ENCODE measurements around the gene FZD10.

FZD10 gene, protein sequence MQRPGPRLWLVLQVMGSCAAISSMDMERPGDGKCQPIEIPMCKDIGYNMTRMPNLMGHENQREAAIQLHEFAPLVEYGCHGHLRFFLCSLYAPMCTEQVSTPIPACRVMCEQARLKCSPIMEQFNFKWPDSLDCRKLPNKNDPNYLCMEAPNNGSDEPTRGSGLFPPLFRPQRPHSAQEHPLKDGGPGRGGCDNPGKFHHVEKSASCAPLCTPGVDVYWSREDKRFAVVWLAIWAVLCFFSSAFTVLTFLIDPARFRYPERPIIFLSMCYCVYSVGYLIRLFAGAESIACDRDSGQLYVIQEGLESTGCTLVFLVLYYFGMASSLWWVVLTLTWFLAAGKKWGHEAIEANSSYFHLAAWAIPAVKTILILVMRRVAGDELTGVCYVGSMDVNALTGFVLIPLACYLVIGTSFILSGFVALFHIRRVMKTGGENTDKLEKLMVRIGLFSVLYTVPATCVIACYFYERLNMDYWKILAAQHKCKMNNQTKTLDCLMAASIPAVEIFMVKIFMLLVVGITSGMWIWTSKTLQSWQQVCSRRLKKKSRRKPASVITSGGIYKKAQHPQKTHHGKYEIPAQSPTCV

DNA sequence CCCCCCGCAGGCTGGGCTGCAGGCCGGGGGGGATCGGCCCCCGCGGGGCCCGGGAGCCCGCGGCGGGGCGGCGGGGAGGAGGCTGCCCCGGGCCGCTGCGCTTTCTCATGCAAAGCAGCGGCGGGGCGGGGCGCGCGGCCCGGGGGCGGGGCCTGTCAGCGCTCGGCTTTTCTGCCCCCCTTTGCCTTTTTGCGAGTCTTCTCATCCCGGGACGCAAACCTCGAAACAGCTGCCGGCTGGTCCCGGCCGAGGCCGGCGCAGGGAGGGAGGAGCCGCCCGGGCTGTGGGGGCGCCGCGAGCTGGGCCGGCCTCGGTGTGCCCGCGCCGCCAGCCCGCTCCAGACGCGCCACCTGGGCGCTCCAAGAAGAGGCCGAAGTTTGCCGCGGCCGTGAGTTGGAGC is at the start of gene FZD10:
TSS of gene FZD10 (plus strand) at position 198 of the 400 bp plus-strand sequence. CDS start 479 bp downstream, outside the sequence.
- DNase-seq (ENCODE audit: low read depth, low spot score), result no peak

DNA sequence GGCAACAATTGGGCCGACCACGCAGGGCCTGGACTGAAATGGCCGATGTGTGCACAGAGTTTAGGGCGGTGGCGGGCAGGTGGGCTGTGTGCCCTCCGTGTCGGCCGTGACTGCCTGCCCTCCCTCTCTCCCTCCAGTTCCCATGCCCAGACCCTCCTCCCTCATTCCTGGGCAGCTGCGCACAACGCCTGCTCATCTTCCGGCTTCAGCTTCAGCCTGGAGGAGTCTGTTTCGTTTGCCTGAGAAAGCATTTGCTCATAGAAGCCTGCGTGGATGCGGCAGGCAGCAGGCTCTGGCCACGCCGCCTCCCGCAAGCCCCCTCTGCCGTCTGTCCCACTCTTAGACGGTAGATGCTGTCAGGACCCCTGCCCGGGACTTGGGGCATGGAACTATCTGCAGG is 47.3 kb upstream of the FZD10 start:
- no peak for DNase-seq (ENCODE audit: low read depth, low spot score)

DNA sequence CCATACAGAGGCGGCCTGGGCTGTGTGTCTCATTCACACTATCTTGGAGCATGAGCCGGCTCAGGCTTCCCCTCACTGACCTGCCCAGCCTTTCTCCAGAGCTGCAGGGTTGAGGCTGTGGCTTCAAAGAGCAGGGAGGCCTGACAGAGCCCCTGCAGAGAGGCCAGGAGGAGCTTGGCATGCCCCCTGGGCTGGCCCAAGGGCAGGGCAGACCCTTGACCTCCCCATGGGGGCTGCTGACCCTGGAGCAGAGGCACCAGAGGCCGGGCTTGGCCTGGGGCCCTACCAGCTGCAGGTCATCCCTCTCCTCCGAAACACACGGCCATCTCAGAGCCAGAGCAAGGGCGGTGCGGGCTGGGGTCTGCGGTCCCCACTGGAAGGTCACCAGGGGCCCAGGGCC is 46.6 kb upstream of the FZD10 start:
- DNase-seq (ENCODE audit: low read depth, low spot score), result no peak

DNA sequence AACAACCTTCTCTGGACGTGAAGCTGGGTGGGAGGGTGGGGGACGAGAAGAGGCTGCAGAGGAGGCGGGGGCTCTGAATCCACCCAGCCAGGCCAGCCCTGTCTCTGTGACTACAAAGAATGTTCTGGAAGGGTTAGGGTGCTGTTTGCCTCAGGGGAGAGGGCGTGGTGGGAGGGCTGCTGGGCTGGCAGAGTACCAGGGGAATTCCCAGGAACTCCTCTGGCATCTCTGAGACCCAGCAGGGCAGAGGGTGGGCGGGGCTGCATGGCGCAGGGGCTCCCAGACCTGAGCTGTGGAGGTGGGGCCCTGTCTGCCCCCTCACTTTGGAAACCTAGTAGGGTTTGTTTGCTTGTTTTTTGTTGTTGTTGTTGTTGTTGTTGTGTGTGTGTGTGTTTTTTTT is 45.5 kb upstream of the FZD10 start:
- no peak for DNase-seq (ENCODE audit: low read depth, low spot score)

DNA sequence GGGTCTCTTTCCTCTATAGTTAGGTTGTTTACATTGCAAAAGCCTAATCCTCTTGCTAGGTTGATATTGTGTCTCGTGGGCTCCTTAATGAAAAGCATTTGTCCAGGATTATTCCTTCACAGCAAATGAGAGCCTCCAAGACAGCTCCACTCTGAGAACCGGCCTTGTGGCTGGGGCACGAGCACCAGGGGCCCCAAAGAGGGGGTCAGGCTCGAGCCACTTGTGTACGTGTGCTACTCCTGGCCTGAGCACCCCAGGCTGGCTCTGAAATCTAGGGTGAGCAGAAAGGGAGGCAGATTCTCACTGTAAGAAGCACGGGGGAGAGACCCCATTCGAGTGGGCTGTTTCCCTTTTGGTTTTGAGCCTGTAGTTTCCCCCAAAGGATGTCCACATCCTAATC is 45.0 kb upstream of the FZD10 start:
- no peak for DNase-seq (ENCODE audit: low read depth, low spot score)

DNA sequence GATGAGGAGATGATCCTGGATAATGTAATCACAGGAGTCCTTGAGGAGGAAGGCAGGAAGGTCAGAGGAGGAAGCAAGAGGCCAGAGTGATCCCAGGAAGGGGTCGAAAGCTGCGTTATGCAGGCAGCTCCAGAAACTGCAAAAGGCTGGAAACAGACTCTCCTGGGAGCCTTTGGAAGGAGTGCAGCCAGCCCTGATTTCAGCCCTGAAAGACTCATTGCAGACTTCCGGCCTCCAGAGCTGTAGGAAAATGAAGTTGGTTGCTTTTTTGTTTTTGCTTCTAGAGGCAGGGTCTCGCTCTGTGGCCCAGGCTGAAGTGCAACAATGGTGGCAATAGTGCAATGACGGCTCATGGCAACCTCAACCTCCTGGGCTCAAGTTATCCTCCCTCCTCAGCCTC is 44.6 kb upstream of the FZD10 start:
- DNase-seq (ENCODE audit: low read depth, low spot score), result no peak

DNA sequence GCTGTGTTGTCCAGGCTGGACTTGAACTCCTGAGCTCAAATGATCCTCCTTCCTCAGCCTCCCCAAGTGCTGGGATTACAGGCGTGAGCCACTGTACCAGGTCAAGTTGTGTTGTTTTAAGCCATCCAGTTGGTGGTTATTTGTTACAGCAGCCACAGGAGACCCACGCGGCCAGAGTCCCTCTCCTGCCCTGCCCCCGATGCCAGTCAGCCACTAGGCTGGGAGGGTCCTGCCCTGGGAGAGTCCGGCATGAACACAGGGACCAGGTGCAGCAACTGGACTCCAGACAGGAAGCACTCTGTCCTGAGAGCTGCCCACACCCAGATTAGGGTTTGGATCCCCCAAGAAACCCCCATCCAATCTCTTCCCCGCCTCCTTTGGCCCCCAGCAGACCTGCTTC is 44.1 kb upstream of the FZD10 start:
- DNase-seq (ENCODE audit: low read depth, low spot score), result no peak

DNA sequence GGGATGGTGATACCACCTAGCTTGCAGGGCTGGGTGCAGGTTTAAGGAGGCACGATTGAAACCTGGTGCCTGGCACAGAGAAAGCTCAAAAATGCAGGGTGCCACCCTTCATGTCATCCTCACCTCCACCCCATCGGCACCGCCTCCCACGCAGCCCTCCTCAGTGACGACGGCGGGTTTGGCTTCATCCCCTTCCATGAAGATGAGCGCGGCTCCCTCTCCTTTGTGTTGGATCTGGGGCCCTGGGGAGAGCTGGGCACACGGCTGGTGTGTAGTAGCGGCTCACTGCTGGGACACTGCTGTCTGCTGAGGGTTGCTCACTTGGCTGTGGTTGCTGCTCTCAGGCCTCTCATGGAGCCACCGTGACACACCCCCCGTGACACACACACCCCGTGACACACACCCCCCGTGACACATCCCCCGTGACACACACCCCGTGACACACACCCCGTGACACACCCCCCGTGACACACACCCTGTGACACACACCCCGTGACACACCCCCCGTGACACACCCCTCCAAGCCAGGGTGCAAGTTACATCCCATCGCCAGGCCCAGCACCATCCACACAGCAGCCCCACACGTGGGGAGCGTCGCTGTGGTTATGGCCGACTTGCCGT is 42.9 kb upstream of the FZD10 start:
- no peak for DNase-seq (ENCODE audit: low read depth, low spot score)

DNA sequence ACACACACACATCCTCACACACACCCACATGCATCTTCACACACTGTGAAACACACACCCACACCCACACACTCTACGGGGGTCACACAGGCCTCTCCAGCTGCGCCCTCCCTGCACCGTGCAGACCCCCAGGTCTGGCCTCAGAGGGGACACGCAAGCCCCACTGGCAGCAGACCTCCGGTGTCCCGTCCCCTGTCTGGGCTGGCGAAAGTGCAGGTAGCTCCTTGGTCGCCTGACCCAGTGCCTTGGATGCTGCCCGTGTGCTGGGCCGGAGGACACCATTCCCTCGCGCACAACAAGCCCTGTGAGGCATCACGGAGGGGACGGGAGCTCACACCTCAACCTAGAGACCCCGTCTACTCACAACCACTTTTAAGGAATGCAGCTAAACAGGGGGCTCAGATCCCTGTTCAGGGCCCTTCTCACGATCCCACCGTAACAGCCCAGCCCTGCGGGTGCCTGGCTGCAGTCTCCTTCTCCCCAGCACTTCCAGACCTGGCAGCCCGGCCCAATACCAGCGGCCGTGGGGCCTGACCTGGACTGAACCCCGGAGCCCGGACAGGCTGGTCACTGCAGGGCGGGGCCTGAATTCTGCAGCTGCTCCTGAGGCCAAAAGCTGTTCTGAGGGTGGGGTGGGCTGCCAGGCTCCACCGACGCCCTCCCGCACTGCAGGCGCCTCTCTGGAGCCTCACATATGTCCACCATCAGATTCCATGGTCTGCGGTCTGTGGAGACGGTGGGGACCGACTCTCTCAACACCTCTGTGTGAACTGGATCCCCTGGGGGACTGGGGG is 42.1 kb upstream of the FZD10 start:
- no peak for DNase-seq (ENCODE audit: low read depth, low spot score)

DNA sequence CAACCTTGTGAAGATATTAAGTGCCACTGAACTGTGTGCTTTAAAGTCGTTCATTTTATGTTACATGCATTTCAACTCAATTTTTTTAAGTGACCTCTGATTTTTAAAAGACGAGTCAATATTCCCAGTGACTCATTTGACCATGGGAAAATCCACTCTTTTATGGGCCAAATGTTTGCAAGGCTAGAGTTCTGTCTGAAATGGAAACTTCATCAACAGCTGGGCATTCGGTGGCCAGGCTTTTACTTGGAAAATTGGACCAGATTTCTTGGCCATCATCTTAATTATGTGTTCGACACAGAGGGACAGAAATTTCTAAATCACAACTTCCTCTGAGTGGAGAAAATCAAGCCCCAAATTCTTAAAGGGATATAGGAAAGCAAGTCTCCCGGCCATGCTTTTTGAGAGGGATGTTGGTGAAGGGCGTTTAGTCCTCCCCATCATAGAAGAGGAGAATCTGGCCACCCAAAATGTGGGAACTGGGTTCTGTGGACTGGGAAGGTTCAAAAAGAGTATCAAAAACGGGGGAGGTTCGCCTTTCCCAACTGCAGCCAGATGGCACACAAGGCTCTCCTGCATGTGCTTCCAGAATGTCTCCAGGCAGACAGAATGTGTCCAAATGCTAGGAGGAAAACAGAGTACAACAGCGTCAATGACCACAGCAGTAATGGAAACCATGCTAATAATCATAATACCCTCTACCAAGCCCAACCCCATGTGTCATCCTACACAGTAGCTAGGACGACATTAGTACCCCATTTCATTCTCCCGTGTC is 40.9 kb upstream of the FZD10 start:
- no peak for DNase-seq (ENCODE audit: low read depth, low spot score)

DNA sequence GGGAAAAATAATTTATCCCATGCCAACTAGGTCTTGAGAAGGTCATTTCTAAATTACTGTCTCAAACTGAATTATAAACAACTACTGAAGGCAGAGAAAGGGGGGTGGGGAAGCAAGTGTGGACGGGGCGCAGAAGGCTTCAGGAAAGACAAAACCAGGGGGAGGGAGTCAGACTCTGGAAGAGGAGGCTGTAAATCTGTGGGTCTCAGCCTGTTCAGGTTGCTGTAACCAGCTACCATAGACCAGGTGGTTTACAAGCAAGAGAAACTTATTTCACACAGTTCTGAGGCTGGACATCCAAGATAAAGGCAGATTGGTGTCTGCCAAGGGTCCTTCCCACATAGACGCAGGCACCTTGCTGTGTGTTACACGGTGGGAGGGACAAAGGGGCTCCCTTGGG is 39.9 kb upstream of the FZD10 start:
- DNase-seq (ENCODE audit: low read depth, low spot score), result no peak

DNA sequence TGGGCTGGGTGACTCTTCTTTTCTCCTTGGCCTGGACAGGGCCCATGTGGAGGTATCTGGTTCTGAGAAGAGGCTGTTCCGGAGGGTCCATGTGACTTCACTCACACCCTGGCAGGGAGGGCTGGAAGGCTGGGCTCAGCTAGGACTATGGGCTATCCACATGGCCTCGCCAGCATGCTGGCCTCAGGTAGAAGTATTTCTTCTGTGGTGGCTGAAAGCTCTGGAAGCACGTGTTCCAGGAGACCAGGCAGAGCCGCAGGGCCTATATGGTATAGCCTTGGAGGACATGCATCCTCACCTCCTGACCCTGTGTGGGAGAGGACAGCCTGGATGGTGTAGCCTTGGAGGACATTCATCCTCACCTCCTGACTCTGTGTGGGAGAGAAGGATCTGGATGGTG is 38.2 kb upstream of the FZD10 start:
- DNase-seq (ENCODE audit: low read depth, low spot score), result no peak

DNA sequence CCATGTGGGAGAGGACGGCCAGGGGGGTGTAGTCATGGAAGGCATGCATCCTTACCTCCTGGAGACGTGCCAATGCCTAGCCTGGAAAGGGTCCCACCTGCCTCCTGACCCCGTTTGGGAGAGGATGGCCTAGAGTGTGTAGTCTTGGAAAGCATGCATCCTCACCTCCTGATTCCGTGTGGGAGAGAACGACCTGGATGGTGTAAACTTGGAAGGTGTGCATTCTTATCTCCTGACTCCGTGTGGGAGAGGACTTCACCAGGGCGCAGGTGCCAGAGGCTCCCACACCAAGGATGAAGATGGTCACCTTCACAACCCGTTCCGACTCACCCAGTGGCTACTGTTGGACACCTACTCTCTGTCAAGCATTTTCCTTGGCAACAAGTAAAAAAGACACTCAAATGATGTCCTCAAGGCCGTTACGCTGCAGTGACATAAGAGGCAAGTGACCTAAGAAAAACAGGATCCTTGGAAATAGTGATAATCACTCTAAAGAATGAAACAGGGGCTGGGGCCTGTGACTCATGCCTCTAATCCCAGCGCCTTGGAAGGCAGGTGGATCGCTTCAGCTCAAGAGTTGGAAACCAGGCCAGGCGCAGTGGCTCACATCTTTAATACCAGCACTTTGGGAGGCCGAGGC is 37.5 kb upstream of the FZD10 start:
- no peak for DNase-seq (ENCODE audit: low read depth, low spot score)

DNA sequence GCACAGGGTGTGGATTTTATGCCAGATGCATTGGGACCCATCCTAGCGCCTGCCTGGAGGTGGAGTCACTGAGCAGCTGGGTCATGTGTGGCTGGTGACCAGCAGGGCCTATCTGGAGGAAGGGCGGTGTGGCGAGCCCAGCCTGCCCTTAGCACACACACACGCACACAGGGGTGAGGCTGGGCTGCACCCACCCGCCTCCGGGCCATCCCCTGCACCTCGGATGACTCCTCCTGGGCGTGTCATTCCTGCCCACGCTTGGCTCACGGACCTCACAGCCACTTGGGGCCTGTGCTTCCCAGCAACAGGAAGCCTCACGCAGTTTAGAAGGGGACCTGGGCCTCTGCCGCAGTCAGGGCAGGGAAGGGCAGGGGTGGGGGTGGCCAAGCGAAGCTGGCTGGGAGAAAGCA is 36.2 kb upstream of the FZD10 start:
- DNase-seq (ENCODE audit: low read depth, low spot score), result no peak

DNA sequence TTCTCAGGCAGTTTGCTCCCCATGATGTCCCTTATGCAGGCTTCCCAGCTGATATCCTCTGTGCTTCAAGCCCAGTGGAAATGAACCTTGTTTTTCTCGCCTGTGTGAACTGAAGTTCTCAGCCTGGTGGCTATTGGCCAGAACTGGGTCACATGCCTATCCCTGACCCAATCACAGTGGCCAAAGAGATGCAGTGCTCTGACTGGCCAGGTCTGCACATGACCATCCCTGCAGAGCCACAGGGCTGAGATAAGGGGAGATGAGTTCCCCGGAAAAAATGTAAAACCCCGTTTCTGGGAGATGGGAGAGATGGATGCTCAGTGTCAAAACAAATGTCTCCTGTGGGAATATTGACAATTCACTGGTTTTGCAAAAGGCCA is 34.7 kb upstream of the FZD10 start:
- no peak for DNase-seq (ENCODE audit: low read depth, low spot score)

DNA sequence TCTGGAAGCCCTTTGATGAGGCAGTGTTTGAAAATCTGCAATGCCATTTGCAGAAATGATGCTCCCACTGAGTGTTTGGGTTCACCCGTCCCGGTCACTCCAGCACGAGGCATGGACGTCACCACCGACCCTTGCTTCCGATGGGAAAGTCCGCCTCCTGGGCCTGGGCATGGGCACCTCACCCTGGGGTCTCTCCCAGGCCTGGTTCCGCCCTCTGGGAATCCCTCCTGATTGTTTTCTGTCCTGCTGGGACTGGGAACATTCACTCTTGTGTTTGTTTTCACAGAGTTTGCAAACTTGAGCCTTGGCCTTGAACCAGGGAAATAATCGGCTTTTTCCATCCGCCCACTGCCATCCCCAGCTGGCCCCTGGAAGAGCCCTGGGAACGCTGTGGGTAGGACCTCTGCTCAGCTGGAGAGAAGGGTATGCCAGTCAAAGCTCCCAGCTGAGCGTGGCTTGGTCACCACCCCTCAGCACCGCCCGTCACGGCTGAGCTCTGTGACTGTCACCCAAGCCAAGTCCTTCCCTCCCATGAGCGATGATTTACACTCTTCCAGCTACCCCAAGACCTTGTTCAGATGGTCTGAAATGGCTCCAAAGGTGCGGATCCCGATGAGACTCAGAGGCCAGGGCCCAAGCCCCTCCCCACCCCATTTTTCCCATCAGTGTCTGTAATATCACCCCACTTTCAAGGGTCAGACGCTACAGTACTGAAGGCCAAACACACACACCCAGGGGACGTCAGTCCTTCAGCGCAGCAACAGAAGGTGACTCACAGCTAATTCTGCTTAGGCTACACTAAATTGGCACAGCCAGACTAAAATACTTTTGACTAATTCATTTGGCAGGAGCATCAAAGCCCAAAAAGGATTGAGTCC is 34.1 kb upstream of the FZD10 start:
- DNase-seq (ENCODE audit: low read depth, low spot score), result no peak

DNA sequence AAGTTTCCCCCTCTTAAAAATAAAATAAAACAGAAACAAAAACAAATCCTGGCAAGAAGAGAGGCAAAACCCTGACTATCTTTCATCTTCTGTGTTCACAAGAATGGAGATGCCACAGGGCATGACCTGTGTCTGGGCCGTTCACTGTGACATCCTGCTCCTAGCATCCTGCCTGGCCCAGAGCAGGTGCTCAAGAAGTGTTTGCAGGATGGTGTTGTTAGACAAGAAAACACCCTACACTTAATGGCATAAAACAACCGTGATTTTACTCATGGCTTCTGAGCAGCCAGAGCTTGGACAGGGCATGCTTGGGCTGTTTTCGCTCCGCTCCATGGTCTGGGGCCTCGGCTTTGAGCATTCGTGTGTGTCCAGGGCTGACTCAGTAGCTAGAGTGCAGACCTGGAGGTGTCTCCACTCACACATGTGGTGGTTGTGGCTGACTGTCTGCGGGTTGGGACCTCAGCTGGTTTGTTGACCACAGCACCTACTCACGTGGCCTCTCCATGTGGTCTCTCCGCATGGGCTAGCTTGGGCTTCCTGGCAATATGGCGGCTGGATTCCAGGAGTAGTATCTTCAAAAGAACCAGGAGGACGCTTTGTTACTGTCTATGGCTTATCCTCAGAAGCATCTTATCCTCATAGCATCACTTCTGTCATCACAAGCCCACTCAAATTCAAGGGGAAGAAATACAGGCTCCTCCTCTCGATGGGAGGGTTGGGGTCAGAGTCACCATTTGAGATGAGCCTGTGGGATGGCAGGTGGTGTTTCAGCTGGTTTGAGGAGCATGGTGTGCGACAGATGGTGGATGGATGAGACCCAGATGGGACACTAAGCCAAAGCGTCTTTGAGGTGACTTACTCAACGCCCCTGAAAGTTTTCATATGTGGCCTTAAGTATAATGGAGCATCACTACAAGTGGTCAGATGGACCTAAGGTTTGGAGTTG is 33.2 kb upstream of the FZD10 start:
- DNase-seq (ENCODE audit: low read depth, low spot score), result no peak

DNA sequence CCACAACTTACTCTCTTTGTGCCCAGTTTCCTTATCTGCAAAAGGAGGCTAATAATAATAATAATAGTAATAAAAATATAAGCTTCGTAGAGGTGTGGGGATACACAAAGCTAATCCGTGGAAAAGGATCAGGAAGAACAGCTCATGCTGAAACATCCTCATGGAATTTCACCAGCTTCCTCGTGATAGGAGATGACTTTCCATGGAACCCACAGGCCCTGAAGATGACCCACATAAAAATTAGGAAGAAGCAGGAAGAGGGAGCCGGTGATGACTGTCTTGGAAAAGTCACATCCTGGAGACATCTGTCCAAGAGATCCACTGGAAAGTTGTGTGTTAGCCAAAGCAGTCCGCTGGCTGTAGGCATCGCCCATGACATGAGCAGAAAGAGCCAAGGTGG is 31.9 kb upstream of the FZD10 start:
- DNase-seq (ENCODE audit: low read depth, low spot score), result no peak

DNA sequence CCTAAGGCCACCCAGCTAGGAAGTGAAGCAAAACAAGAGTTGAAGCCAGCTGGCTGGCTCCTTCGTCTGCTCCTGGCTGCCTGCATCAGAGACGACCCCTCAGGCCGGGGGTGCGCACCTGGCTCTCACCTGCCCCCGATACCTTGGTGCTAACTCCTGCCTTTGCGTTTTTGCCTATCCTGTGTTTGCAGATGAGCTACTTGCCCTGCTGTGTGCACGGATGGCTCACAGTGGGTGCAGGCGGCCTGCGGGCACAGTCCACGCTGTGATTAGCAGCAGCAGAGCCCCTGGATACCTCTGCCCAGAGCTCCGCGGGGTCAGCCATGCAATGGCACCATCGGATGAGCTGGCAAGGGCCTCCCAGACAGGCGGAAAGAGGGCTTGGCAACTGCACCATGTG is 31.2 kb upstream of the FZD10 start:
- no peak for DNase-seq (ENCODE audit: low read depth, low spot score)
